ENCODE results near the gene RREB1. TPM values are rescaled to one million over a fixed set of nuclear protein-coding genes. Genes with fewer than 3 reads are reported as not detected.

RREB1 gene
- total RNA-seq, 1 experiment from 2014 or later: 30.7 TPM

GRCh38 chr6:7276199-7276524, 168.4 kb downstream of the RREB1 start:
- H3K4me1 ChIP-seq (ENCODE audit: control insufficient read depth, insufficient read depth, low read length): no peaks in the 10 kb centered on the region
- ChIA-PET POLR2A (no interaction called here), CTCF (interaction anchor here (0.7 to 0.8 kb wide), 2 partner anchors 14 to 339 kb away, joined by 3 to 6 read pairs; no protein-coding TSS in a partner anchor)
- BruUV-seq (replicated peaks): no TSS peak
- H3K27ac ChIP-seq (ENCODE audit: low read length): no peak overlapping the region
- ATAC-seq (no peak), DNase-seq (ENCODE audit: low read depth, low spot score) (no peak)
- H3K9me3 ChIP-seq (ENCODE audit: control insufficient read depth, insufficient read depth, low read depth, low read length): no peaks in the 10 kb centered on the region
- no peak for TF ChIP-seq SIN3A (IDR thresholded peaks at IDR 0.05; ENCODE audit: borderline replicate concordance, insufficient read depth, low read depth, low read length)
- peak; percentile 73 for TF ChIP-seq CTCF (IDR thresholded peaks at IDR 0.05)
- intact Hi-C loops (cut with micrococcal nuclease; ENCODE audit: unreplicated experiment): loop anchor here (2.0 kb wide), 1 partner anchor 339 kb away; no protein-coding TSS in a partner anchor
- H3K27me3 ChIP-seq (ENCODE audit: control insufficient read depth, insufficient read depth, low read length): no peaks in the 10 kb centered on the region
- H3K4me3 ChIP-seq (ENCODE audit: low read depth in 2 of 2, low read length in 2 of 2): no peak overlapping the region
- no peaks in the 10 kb centered on the region for H3K36me3 ChIP-seq (ENCODE audit: control insufficient read depth, insufficient read depth, low read length)
- in situ Hi-C loops (cut with HindIII; ENCODE audit: low pct_unique_long_range_greater_than_20kb, low sequenced_read_pairs): no loop called here

DNA sequence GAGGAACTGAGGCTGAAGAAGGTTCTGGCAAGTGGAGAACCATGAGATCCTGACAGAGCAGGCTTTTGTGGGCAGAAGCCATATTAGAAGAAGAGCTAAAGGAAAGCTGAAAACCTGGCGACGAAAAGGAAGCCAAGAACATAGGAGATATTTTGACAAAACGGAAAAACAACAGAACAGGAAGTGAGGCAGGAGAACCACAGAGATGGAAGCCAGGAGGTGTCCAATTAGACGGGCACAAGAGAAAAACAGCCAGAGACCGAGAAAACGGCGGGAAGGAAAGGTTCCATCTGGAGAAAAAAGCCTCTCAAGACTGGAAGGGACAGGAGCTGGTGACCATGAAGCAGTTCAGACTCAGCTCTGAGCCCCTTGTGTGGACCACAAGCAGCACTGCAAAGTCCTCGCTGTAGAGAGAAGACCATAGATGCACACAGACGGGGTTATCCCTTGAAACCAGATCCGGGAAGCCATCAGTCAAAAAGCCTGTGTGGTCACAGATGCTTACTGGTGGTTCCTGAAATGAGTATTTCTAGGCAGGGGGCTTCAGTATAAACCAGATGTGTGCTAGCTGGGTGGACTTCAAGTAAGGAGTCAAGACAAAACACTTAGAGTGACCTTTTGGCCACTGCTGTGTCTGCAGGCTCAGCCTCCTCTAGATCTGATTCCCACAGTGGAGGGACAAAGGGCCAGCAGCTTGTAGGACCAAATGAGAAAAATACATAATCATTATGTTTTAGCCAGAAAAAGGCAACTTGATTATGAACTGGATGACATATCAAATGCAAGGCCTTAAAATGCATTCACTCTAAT, 174.5 kb downstream of the RREB1 start:
- Histone ChIP-seq H3K4me3 (ENCODE audit: low read depth in 2 of 2, low read length in 2 of 2) (no peak overlapping the region), H3K9me3 (ENCODE audit: control insufficient read depth, insufficient read depth, low read depth, low read length) (no peaks in the 10 kb centered on the region), H3K27me3 (ENCODE audit: control insufficient read depth, insufficient read depth, low read length) (no peaks in the 10 kb centered on the region), H3K36me3 (ENCODE audit: control insufficient read depth, insufficient read depth, low read length) (peaks cover 1% of the 10 kb centered on the region; the same call in 1 of the 2 replicates), H3K27ac (ENCODE audit: low read length) (no peak overlapping the region), H3K4me1 (ENCODE audit: control insufficient read depth, insufficient read depth, low read length) (no peaks in the 10 kb centered on the region)
- intact Hi-C loops (cut with micrococcal nuclease; ENCODE audit: unreplicated experiment) (no loop called here), in situ Hi-C loops (cut with HindIII; ENCODE audit: low pct_unique_long_range_greater_than_20kb, low sequenced_read_pairs) (no loop called here)
- POLR2A ChIA-PET: no interaction called here
- ATAC-seq (no peak), DNase-seq (ENCODE audit: low read depth, low spot score) (no peak)
- TF ChIP-seq SIN3A (IDR thresholded peaks at IDR 0.05; ENCODE audit: borderline replicate concordance, insufficient read depth, low read depth, low read length) (no peak), CTCF (IDR thresholded peaks at IDR 0.05) (no peak), REST (IDR thresholded peaks at IDR 0.05; ENCODE audit: insufficient read depth in 1 of 2, low read depth in 2 of 2, low read length in 1 of 2) (no peak), POLR2AphosphoS5 (IDR thresholded peaks at IDR 0.05; ENCODE audit: low read depth, low read length) (no peak), TCF7L2 (IDR thresholded peaks at IDR 0.05; ENCODE audit: low read depth, low read length) (no peak)
- BruUV-seq (replicated peaks): no TSS peak
- CTCF ChIA-PET: no interaction called here
